ENCODE data around the gene USPL1.

The USPL1 gene

GRCh38 chr13:30681843-30682242 is 64.1 kb downstream of the USPL1 start:
- CTCF ChIA-PET = interaction anchor here (0.5 to 1.3 kb wide), 6 partner anchors 13 to 184 kb away, joined by 3 to 4 read pairs (median 3); no protein-coding TSS in a partner anchor
- no peak for TF ChIP-seq CTCF (IDR thresholded peaks at IDR 0.05; ENCODE audit: control extremely low read depth, extremely low read depth, low read depth, missing control alignments)
- no peak for DNase-seq (ENCODE audit: extremely low spot score)
- POLR2A ChIA-PET = no interaction called here

GRCh38 chr13:30685320-30685859 is 67.7 kb downstream of the USPL1 start:
- no peak for DNase-seq (ENCODE audit: extremely low spot score)
- no peak for TF ChIP-seq CTCF (IDR thresholded peaks at IDR 0.05; ENCODE audit: control extremely low read depth, extremely low read depth, low read depth, missing control alignments)
- POLR2A ChIA-PET = no interaction called here
- CTCF ChIA-PET = interaction anchor here (2.5 kb wide), 1 partner anchor 118 kb away, joined by 7 read pairs; no protein-coding TSS in a partner anchor

GRCh38 chr13:30685987-30686386 is 68.3 kb downstream of the USPL1 start:
- POLR2A ChIA-PET = no interaction called here
- CTCF ChIA-PET = interaction anchor here (0.7 to 2.5 kb wide), 3 partner anchors 10 to 117 kb away, joined by 3 to 7 read pairs (median 6); partner anchors contain the start of gene ALOX5AP
- DNase-seq (ENCODE audit: extremely low spot score) = no peak
- TF ChIP-seq CTCF (IDR thresholded peaks at IDR 0.05; ENCODE audit: control extremely low read depth, extremely low read depth, low read depth, missing control alignments) = no peak

- CTCF ChIA-PET = interaction anchor here (1.0 to 2.5 kb wide), 3 partner anchors 9 to 115 kb away, joined by 3 to 7 read pairs (median 6); no protein-coding TSS in a partner anchor
- DNase-seq (ENCODE audit: extremely low spot score) = no peak
- TF ChIP-seq CTCF (IDR thresholded peaks at IDR 0.05; ENCODE audit: control extremely low read depth, extremely low read depth, low read depth, missing control alignments) = no peak
- POLR2A ChIA-PET = interaction anchor here (0.7 kb wide), 1 partner anchor 17 kb away, joined by 10 read pairs; no protein-coding TSS in a partner anchor
Measured at GRCh38 chr13:30687601-30688000, 69.9 kb downstream of the USPL1 start.

- DNase-seq (ENCODE audit: extremely low spot score) = no peak
- POLR2A ChIA-PET = no interaction called here
- CTCF ChIA-PET = interaction anchor here (1.3 kb wide), 1 partner anchor 483 kb away, joined by 3 read pairs; no protein-coding TSS in a partner anchor
- TF ChIP-seq CTCF (IDR thresholded peaks at IDR 0.05; ENCODE audit: control extremely low read depth, extremely low read depth, low read depth, missing control alignments) = no peak
Measured at GRCh38 chr13:30689752-30690151, 72.0 kb downstream of the USPL1 start.

- ChIA-PET POLR2A (no interaction called here), CTCF (interaction anchor here (1.3 kb wide), 1 partner anchor 483 kb away, joined by 3 read pairs; no protein-coding TSS in a partner anchor)
- no peak for DNase-seq (ENCODE audit: extremely low spot score)
- TF ChIP-seq CTCF (IDR thresholded peaks at IDR 0.05; ENCODE audit: control extremely low read depth, extremely low read depth, low read depth, missing control alignments) = no peak
Measured at GRCh38 chr13:30690282-30691188, 72.8 kb downstream of the USPL1 start.

Data from GM10248 (cell line).